Measurements from ENCODE around the gene SRD5A2. TPM values are rescaled to one million over a fixed set of nuclear protein-coding genes. Genes with fewer than 3 reads are reported as not detected.
"Not testable (repeated sequence)": the region's sequence is repeated elsewhere in the genome, so short reads cannot be mapped to it uniquely, and the experiment has no call there.

SRD5A2 gene
- total RNA-seq, 1 donor from 2014 or later = not detected

DNA sequence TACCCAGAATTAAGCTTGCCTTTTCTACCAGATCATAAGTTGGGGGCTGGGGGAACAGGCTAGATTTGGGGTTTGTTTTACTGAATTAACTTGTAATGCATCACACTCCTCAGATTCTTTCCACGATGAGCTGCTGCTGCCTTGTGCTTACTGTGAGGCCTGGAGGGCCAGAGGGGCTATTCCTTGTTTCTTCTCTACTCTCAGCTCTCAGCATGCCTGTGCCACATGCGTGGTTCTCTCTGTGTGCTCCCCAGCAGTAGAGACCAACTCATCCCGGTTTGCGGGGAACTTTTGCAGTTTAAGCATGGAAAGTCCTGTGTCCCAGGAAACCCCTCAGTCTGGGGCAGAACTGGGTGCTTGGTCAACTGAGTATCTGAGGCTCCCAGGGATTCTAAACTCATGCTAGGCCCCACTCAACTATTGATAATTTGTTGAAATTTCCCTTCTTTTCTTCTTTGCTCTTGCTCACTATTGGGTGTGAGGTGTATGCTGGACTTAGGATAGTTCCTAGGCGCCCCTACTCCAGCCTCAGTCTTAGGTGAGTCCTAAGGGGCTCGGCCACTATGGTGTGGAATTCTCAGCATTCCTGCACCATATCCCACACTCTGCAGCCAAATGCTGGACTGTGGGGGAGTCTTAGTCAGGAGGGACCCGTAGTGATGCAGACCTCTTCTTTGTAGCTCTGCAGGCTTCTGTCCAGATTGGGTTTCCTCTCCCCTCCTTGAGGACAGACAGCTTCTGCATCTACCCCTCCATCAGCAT is 63.1 kb downstream of the SRD5A2 start:
- Histone ChIP-seq H3K27me3 (ENCODE audit: control insufficient read depth in 3 of 3, insufficient read depth in 3 of 3, low read length in 3 of 3) (no peaks in the 10 kb centered on the region), H3K4me1 (ENCODE audit: control insufficient read depth in 3 of 3, insufficient read depth in 3 of 3, low read length in 3 of 3) (no peaks in the 10 kb centered on the region), H3K36me3 (ENCODE audit: control insufficient read depth in 3 of 3, insufficient read depth in 3 of 3, low read length in 3 of 3) (no peaks in the 10 kb centered on the region), H3K9ac (ENCODE audit: low read depth in 1 of 3, low read length in 3 of 3) (no peak overlapping the region), H3K27ac (ENCODE audit: low read depth, low read length) (no peak overlapping the region), H3K9me3 (ENCODE audit: control insufficient read depth in 3 of 3, low read length in 3 of 3) (no peaks in the 10 kb centered on the region), H3K4me3 (ENCODE audit: low read length in 3 of 3) (no peak overlapping the region)

- H3K27me3 ChIP-seq (ENCODE audit: control insufficient read depth in 3 of 3, insufficient read depth in 3 of 3, low read length in 3 of 3) = no peaks in the 10 kb centered on the region
- H3K36me3 ChIP-seq (ENCODE audit: control insufficient read depth in 3 of 3, insufficient read depth in 3 of 3, low read length in 3 of 3) = no peaks in the 10 kb centered on the region
- H3K4me1 ChIP-seq (ENCODE audit: control insufficient read depth in 3 of 3, insufficient read depth in 3 of 3, low read length in 3 of 3) = no peaks in the 10 kb centered on the region
- no peak overlapping the region for H3K9ac ChIP-seq (ENCODE audit: low read depth in 1 of 3, low read length in 3 of 3)
- H3K4me3 ChIP-seq (ENCODE audit: low read length in 3 of 3) = no peak overlapping the region
- H3K9me3 ChIP-seq (ENCODE audit: control insufficient read depth in 3 of 3, low read length in 3 of 3) = no peaks in the 10 kb centered on the region
- no peak overlapping the region for H3K27ac ChIP-seq (ENCODE audit: low read depth, low read length)
Observed at GRCh38 chr2:31515586-31515985, 65.2 kb downstream of the SRD5A2 start.

DNA sequence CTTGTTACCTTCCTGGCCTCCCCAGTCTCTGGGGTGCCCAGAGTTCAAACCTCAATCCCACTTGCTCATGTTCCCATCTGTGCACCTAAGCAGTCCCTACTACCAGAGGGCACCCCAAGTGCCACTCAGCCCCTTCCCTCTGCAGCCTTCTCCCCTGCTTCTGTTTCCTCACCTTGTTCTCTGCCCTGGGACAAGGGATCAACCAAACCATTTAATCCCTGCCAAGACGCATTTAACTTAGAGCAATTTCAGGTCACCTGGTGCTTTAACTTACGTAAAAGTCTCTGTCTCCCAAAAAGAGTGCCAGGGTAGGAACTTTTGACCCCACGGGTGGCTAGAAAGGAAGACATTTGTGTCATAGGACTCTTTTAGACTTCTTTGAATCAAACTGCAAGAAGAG is 67.2 kb downstream of the SRD5A2 start:
- H3K27me3 ChIP-seq (ENCODE audit: control insufficient read depth in 3 of 3, insufficient read depth in 3 of 3, low read length in 3 of 3) = no peaks in the 10 kb centered on the region
- no peak overlapping the region for H3K4me3 ChIP-seq (ENCODE audit: low read length in 3 of 3)
- H3K9ac ChIP-seq (ENCODE audit: low read depth in 1 of 3, low read length in 3 of 3) = no peak overlapping the region
- no peaks in the 10 kb centered on the region for H3K4me1 ChIP-seq (ENCODE audit: control insufficient read depth in 3 of 3, insufficient read depth in 3 of 3, low read length in 3 of 3)
- H3K36me3 ChIP-seq (ENCODE audit: control insufficient read depth in 3 of 3, insufficient read depth in 3 of 3, low read length in 3 of 3) = no peaks in the 10 kb centered on the region
- no peak overlapping the region for H3K27ac ChIP-seq (ENCODE audit: low read depth, low read length)
- H3K9me3 ChIP-seq (ENCODE audit: control insufficient read depth in 3 of 3, low read length in 3 of 3) = no peaks in the 10 kb centered on the region

DNA sequence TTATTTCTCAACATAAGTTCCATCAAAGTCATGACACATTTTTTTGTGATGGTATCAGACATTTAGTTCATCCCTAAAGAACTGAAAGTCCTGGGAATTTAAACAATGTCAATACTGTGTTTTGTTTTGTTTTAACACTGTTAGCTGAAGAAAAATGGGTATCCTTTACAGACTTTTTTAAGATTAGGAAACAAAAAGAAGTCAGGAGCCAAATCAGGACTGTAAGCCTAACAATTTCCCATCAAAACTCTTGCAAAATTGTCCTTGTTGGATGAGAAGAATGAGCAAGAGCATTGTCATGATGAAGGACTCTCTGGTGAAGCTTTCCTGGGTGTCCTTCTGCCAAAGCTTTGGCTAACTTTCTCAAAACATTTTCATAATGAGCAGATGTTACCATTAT is 69.4 kb downstream of the SRD5A2 start:
- no peaks in the 10 kb centered on the region for H3K27me3 ChIP-seq (ENCODE audit: control insufficient read depth in 3 of 3, insufficient read depth in 3 of 3, low read length in 3 of 3)
- H3K9ac ChIP-seq (ENCODE audit: low read depth in 1 of 3, low read length in 3 of 3) = no peak overlapping the region
- no peak overlapping the region for H3K4me3 ChIP-seq (ENCODE audit: low read length in 3 of 3)
- H3K27ac ChIP-seq (ENCODE audit: low read depth, low read length) = no peak overlapping the region
- no peaks in the 10 kb centered on the region for H3K36me3 ChIP-seq (ENCODE audit: control insufficient read depth in 3 of 3, insufficient read depth in 3 of 3, low read length in 3 of 3)
- H3K9me3 ChIP-seq (ENCODE audit: control insufficient read depth in 3 of 3, low read length in 3 of 3) = no peaks in the 10 kb centered on the region
- H3K4me1 ChIP-seq (ENCODE audit: control insufficient read depth in 3 of 3, insufficient read depth in 3 of 3, low read length in 3 of 3) = no peaks in the 10 kb centered on the region

DNA sequence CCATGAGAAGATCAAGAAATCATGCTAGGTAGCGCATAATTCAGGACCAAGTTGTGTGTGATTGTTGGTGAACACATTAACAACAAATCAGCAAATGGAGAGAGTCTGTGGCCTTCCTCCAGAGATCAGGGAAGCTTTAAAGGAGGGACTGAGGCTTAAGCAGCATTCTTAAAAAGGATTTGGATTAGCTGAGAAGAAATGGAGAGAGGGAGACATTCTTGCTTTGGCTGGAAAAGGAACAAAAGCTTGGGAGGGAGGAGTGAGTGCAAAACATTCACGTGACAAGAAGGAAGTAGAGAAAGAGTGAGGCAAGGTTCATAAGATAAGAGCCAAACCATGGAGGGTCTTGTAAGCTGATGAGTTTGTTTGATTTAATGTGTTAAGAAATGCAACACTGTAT is 75.6 kb downstream of the SRD5A2 start:
- Histone ChIP-seq H3K4me1 (ENCODE audit: control insufficient read depth in 3 of 3, insufficient read depth in 3 of 3, low read length in 3 of 3) (no peaks in the 10 kb centered on the region), H3K27me3 (ENCODE audit: control insufficient read depth in 3 of 3, insufficient read depth in 3 of 3, low read length in 3 of 3) (no peaks in the 10 kb centered on the region), H3K4me3 (ENCODE audit: low read length in 3 of 3) (no peak overlapping the region), H3K27ac (ENCODE audit: low read depth, low read length) (no peak overlapping the region), H3K9ac (ENCODE audit: low read depth in 1 of 3, low read length in 3 of 3) (no peak overlapping the region), H3K36me3 (ENCODE audit: control insufficient read depth in 3 of 3, insufficient read depth in 3 of 3, low read length in 3 of 3) (no peaks in the 10 kb centered on the region), H3K9me3 (ENCODE audit: control insufficient read depth in 3 of 3, low read length in 3 of 3) (no peaks in the 10 kb centered on the region)

DNA sequence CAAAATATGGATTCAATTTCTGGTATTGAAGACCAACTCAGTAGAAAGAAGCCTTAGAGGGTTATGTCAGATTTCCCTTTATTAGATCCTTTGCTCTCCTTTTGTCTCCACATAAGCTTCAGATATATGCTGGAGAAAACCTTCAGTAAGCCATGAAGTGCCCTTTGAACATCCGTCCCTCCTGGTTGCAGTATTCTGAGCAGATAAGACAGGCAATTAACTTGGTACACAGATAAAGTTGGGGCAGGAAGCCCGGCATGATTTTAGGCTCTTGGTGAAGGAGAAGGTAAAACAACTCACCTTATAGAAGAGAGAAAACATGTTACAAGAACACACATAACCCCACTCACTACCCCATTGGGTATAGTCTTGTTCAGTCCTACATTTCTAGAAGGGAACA is 76.4 kb downstream of the SRD5A2 start:
- Histone ChIP-seq H3K9ac (ENCODE audit: low read depth in 1 of 3, low read length in 3 of 3) (no peak overlapping the region), H3K4me1 (ENCODE audit: control insufficient read depth in 3 of 3, insufficient read depth in 3 of 3, low read length in 3 of 3) (no peaks in the 10 kb centered on the region), H3K4me3 (ENCODE audit: low read length in 3 of 3) (no peak overlapping the region), H3K9me3 (ENCODE audit: control insufficient read depth in 3 of 3, low read length in 3 of 3) (no peaks in the 10 kb centered on the region), H3K27ac (ENCODE audit: low read depth, low read length) (no peak overlapping the region), H3K27me3 (ENCODE audit: control insufficient read depth in 3 of 3, insufficient read depth in 3 of 3, low read length in 3 of 3) (no peaks in the 10 kb centered on the region), H3K36me3 (ENCODE audit: control insufficient read depth in 3 of 3, insufficient read depth in 3 of 3, low read length in 3 of 3) (no peaks in the 10 kb centered on the region)

DNA sequence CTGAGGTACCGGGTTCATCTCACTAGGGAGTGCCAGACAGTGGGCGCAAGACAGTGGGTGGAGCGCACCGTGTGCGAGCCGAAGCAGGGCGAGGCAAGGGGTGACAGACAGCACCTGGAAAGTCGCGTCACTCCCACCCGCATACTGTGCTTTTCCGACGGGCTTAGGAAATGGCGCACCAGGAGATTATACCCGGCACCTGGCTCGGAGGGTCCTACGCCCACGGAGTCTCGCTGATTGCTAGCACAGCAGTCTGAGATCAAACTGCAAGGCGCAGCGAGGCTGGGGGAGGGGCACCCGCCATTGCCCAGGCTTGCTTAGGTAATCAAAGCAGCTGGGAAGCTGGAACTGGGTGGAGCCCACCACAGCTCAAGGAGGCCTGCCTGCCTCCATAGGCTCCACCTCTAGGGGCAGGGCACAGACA is 84.3 kb downstream of the SRD5A2 start:
- not testable (repeated sequence) for H3K9me3 ChIP-seq (ENCODE audit: control insufficient read depth in 3 of 3, low read length in 3 of 3); H3K27me3 ChIP-seq (ENCODE audit: control insufficient read depth in 3 of 3, insufficient read depth in 3 of 3, low read length in 3 of 3); H3K4me3 ChIP-seq (ENCODE audit: low read length in 3 of 3); H3K36me3 ChIP-seq (ENCODE audit: control insufficient read depth in 3 of 3, insufficient read depth in 3 of 3, low read length in 3 of 3); H3K9ac ChIP-seq (ENCODE audit: low read depth in 1 of 3, low read length in 3 of 3); H3K4me1 ChIP-seq (ENCODE audit: control insufficient read depth in 3 of 3, insufficient read depth in 3 of 3, low read length in 3 of 3); H3K27ac ChIP-seq (ENCODE audit: low read depth, low read length)

DNA sequence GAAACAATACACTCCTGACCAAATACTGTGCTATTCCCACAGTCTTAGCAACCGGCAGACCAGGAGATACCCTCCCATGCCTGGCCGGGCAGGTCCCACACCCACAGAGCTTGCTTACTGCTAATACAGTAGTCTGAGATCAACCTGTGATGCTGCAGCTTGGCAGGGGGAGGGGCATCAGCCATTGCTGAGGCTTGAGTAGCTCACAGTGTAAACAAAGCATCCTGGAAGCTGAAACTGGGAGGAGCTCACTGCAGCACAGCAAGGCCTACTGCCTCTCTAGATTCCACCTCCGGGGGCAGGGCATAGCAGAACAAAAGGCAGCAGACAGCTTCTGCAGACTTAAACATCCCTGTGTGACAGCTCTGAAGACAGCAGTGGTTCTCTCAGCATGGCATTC is 91.4 kb downstream of the SRD5A2 start:
- H3K36me3 ChIP-seq (ENCODE audit: control insufficient read depth in 3 of 3, insufficient read depth in 3 of 3, low read length in 3 of 3); H3K9me3 ChIP-seq (ENCODE audit: control insufficient read depth in 3 of 3, low read length in 3 of 3); H3K27me3 ChIP-seq (ENCODE audit: control insufficient read depth in 3 of 3, insufficient read depth in 3 of 3, low read length in 3 of 3); H3K27ac ChIP-seq (ENCODE audit: low read depth, low read length); H3K4me3 ChIP-seq (ENCODE audit: low read length in 3 of 3); H3K9ac ChIP-seq (ENCODE audit: low read depth in 1 of 3, low read length in 3 of 3); H3K4me1 ChIP-seq (ENCODE audit: control insufficient read depth in 3 of 3, insufficient read depth in 3 of 3, low read length in 3 of 3): not testable (repeated sequence)

- Histone ChIP-seq H3K4me3 (ENCODE audit: low read length in 3 of 3) (no peak overlapping the region), H3K9ac (ENCODE audit: low read depth in 1 of 3, low read length in 3 of 3) (no peak overlapping the region)
Observed at GRCh38 chr2:31483246-31483645, 97.5 kb downstream of the SRD5A2 start.

DNA sequence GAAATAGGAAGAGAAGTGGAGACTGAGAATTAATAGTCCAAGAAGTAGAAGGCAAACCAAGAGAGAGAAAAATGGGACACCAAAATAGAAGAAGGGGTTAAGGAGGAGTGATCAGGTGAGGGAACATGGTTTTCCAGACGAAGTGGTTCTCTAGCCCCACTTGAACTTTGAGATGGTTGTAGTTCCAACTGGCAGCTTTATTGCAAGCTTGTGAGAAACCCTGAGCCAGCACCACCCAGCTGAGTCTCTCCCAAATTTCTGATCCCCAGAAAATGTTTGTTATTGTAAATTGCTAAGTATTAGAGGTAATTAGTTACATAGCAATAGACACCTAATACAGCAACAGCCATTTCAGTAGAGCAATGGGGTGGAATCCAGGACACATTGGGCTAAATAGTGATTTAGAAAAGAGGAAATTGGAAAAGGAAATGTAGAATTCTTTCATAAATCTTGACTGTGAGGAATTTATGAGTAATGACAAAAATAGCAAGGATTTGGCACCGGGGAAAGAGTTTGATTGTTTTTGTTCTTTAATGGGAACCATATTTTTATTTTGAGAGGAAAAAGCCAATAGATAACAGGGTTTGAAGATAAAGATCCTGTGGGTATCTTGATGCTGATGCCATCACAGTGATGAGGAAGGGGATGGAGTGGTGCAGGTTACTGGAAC is 104.1 kb downstream of the SRD5A2 start:
- Histone ChIP-seq H3K36me3 (ENCODE audit: control insufficient read depth in 3 of 3, insufficient read depth in 3 of 3, low read length in 3 of 3) (no peaks in the 10 kb centered on the region), H3K4me3 (ENCODE audit: low read length in 3 of 3) (no peak overlapping the region), H3K9ac (ENCODE audit: low read depth in 1 of 3, low read length in 3 of 3) (no peak overlapping the region), H3K9me3 (ENCODE audit: control insufficient read depth in 3 of 3, low read length in 3 of 3) (no peaks in the 10 kb centered on the region), H3K4me1 (ENCODE audit: control insufficient read depth in 3 of 3, insufficient read depth in 3 of 3, low read length in 3 of 3) (no peaks in the 10 kb centered on the region), H3K27me3 (ENCODE audit: control insufficient read depth in 3 of 3, insufficient read depth in 3 of 3, low read length in 3 of 3) (no peaks in the 10 kb centered on the region), H3K27ac (ENCODE audit: low read depth, low read length) (no peak overlapping the region)

More at GRCh38 chr2:31483246-31483645, 97.5 kb downstream of the SRD5A2 start:
- H3K27ac ChIP-seq (ENCODE audit: low read depth, low read length) = no peak overlapping the region
- no peaks in the 10 kb centered on the region for H3K9me3 ChIP-seq (ENCODE audit: control insufficient read depth in 3 of 3, low read length in 3 of 3)
- H3K27me3 ChIP-seq (ENCODE audit: control insufficient read depth in 3 of 3, insufficient read depth in 3 of 3, low read length in 3 of 3) = no peaks in the 10 kb centered on the region
- no peaks in the 10 kb centered on the region for H3K4me1 ChIP-seq (ENCODE audit: control insufficient read depth in 3 of 3, insufficient read depth in 3 of 3, low read length in 3 of 3)
- no peaks in the 10 kb centered on the region for H3K36me3 ChIP-seq (ENCODE audit: control insufficient read depth in 3 of 3, insufficient read depth in 3 of 3, low read length in 3 of 3)

All from skeletal muscle tissue (tissue), 4 donors.